ENCODE results near the gene KLHL22.

Gene KLHL22

GRCh38 chr22:20491346-20491745 lies 4.2 kb downstream of the KLHL22 start:
- ATAC-seq: no peak
- TF ChIP-seq RARB (CRISPR knock-in tag; IDR thresholded peaks at IDR 0.05) (no peak), CSRNP3 (CRISPR knock-in tag; IDR thresholded peaks at IDR 0.05) (no peak)

- TF ChIP-seq ARNTL (CRISPR knock-in tag; IDR thresholded peaks at IDR 0.05; ENCODE audit: borderline replicate concordance, low read depth): no peak
- TF ChIP-seq RARB (CRISPR knock-in tag; IDR thresholded peaks at IDR 0.05): no peak
- no peak for TF ChIP-seq ZNF70 (CRISPR knock-in tag; IDR thresholded peaks at IDR 0.05)
- TF ChIP-seq CSDC2 (CRISPR knock-in tag; IDR thresholded peaks at IDR 0.05): no peak
- no peak for TF ChIP-seq CSRNP3 (CRISPR knock-in tag; IDR thresholded peaks at IDR 0.05)
- TF ChIP-seq ZNF565 (CRISPR knock-in tag; conservative IDR thresholded peaks at IDR 0.05; ENCODE audit: low read depth): no peak
- no peak for TF ChIP-seq CREB5 (CRISPR knock-in tag; IDR thresholded peaks at IDR 0.05; ENCODE audit: low read depth)
- TF ChIP-seq GLIS3 (CRISPR knock-in tag; IDR thresholded peaks at IDR 0.05): no peak
- TF ChIP-seq ZFP3 (CRISPR knock-in tag; IDR thresholded peaks at IDR 0.05): no peak
- no peak for TF ChIP-seq TOX (CRISPR knock-in tag; IDR thresholded peaks at IDR 0.05; ENCODE audit: borderline replicate concordance)
- TF ChIP-seq ZFP30 (CRISPR knock-in tag; IDR thresholded peaks at IDR 0.05): no peak
- TF ChIP-seq ISL1 (CRISPR knock-in tag; IDR thresholded peaks at IDR 0.05): no peak
- TF ChIP-seq ESRRG (CRISPR knock-in tag; IDR thresholded peaks at IDR 0.05): no peak
- no peak for TF ChIP-seq ZC3H10 (CRISPR knock-in tag; IDR thresholded peaks at IDR 0.05)
- TF ChIP-seq PPARA (CRISPR knock-in tag; IDR thresholded peaks at IDR 0.05; ENCODE audit: borderline replicate concordance): no peak
- TF ChIP-seq ZNF8 (CRISPR knock-in tag; IDR thresholded peaks at IDR 0.05): no peak
- TF ChIP-seq TCF4 (CRISPR knock-in tag; IDR thresholded peaks at IDR 0.05; ENCODE audit: borderline replicate concordance): no peak
- TF ChIP-seq PATZ1 (CRISPR knock-in tag; IDR thresholded peaks at IDR 0.05; ENCODE audit: borderline replicate concordance): no peak
- no peak for ATAC-seq
These were observed 4.7 kb downstream of the KLHL22 start for GRCh38 chr22:20490941-20491307.

GRCh38 chr22:20490183-20490940 lies 5.2 kb downstream of the KLHL22 start:
- no peak for ATAC-seq
- TF ChIP-seq ISL1 (CRISPR knock-in tag; IDR thresholded peaks at IDR 0.05) (no peak), OSR1 (CRISPR knock-in tag; IDR thresholded peaks at IDR 0.05) (no peak), TOX (CRISPR knock-in tag; IDR thresholded peaks at IDR 0.05; ENCODE audit: borderline replicate concordance) (no peak), ZC3H10 (CRISPR knock-in tag; IDR thresholded peaks at IDR 0.05) (no peak), SNAI2 (CRISPR knock-in tag; IDR thresholded peaks at IDR 0.05) (no peak), CREB5 (CRISPR knock-in tag; IDR thresholded peaks at IDR 0.05; ENCODE audit: low read depth) (no peak), ZNF565 (CRISPR knock-in tag; conservative IDR thresholded peaks at IDR 0.05; ENCODE audit: low read depth) (no peak), PATZ1 (CRISPR knock-in tag; IDR thresholded peaks at IDR 0.05; ENCODE audit: borderline replicate concordance) (no peak), ZNF8 (CRISPR knock-in tag; IDR thresholded peaks at IDR 0.05) (no peak), ESRRG (CRISPR knock-in tag; IDR thresholded peaks at IDR 0.05) (no peak), TCF4 (CRISPR knock-in tag; IDR thresholded peaks at IDR 0.05; ENCODE audit: borderline replicate concordance) (no peak), ZFP30 (CRISPR knock-in tag; IDR thresholded peaks at IDR 0.05) (no peak)
